GM19035 (cell line): ENCODE results near the gene SKIL.

Source experiments
- ATAC-seq: cut with Tn5 transposase; IDR thresholded peaks from one replicate; pipeline ENCODE4 v1.9.1; 2021; ENCODE audit not compliant: unreplicated experiment

Gene SKIL

GRCh38 chr3:170391108-170391507 lies 33.6 kb downstream of the SKIL start:
- ATAC-seq = no peak

- no peak for ATAC-seq
Observed at GRCh38 chr3:170397685-170398084, 40.2 kb downstream of the SKIL start.

DNA sequence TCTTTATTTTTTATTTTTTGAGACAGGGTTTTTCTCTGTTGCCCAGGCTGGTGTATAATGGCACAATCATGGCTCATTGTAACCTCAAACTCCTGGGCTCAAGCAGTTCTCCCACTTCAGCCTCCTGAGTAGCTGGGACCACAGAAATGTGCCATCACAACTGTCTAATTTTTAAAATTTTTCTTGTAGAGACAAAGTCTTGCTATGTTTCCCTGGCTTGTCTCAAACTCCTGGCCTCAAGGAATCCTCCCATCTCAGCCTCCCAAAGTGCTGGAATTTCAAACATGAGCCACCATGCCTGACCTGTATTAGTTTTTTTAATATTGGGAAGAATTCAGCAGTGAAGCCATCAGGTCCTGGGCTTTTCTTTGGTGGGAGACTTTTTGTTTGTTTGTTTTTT lies 47.6 kb downstream of the SKIL start:
- no peak for ATAC-seq

- no peak for ATAC-seq
Observed at GRCh38 chr3:170410428-170411029, 53.0 kb downstream of the SKIL start.

- ATAC-seq = no peak
Observed at GRCh38 chr3:170413291-170413690, 55.8 kb downstream of the SKIL start.

DNA sequence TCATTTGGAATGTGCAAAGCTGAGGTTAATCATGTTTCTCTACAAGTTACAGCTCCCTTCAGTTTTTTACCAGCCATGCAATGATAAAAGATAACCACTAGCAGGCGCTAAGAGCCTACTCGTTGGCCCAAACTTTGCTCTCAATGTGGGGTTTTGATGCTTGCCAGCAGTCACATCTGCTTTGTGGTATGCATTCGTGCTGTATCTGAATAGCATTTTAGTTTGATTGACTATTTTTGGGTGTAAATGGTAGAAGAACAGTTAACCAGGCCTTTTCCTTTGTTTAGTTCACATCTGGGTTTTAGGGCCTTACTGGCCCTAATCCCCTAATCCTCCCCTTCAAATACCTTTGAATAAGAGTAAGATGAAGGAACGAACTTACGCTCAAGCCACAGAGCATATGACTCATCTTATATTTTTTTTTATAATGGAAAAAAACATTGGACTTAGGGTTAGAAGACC lies 56.7 kb downstream of the SKIL start:
- ATAC-seq = peak; percentile 76

- no peak for ATAC-seq
Observed at GRCh38 chr3:170417090-170417489, 59.6 kb downstream of the SKIL start.

DNA sequence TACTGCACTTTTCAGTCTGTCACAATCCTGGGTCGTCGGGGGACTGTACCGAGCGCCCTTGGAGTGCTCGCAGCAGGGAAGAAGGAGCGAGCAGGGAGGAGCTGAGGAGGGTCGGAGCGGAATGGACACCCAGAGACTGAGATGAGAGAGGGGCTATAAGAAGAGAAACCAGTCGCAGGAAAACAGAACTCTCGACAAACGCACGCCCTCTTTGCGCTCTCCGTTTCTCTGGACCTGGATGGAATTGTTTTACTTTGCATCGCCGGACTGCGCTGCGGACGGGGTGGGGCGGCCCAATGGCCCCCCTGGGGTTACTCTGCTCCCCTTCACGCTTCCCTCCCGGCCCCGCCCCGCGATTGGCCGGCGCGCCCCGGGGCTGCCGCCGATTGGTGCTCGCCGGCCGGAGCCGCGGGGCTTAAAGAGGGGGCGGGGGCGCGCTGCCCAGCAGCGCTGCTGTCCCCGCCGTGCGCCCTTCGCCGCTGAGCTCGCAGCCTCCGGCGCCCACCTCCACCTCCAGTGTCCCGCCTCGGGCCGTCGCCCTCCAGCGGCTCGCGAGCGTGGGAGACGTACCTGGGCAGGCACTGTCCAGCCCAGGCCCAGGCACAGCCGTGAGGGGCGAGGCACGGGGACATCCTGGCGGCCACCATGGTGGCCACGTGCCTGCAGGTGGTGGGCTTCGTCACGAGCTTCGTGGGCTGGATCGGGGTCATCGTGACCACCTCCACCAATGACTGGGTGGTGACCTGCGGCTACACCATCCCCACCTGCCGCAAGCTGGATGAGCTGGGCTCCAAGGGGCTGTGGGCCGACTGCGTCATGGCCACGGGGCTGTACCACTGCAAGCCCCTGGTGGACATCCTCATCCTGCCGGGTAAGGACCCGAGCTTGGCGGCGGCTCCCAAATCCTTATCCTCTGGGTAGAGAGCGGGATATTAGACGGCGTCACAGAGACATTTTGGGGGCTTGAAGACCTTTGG lies 61.2 kb downstream of the SKIL start, which contains the start of gene CLDN11:
Gene CLDN11, plus strand, starts transcription at position 447 of the 977 bp plus-strand sequence. Its CDS starts 199 bp downstream, at position 646.
- no peak for ATAC-seq

DNA sequence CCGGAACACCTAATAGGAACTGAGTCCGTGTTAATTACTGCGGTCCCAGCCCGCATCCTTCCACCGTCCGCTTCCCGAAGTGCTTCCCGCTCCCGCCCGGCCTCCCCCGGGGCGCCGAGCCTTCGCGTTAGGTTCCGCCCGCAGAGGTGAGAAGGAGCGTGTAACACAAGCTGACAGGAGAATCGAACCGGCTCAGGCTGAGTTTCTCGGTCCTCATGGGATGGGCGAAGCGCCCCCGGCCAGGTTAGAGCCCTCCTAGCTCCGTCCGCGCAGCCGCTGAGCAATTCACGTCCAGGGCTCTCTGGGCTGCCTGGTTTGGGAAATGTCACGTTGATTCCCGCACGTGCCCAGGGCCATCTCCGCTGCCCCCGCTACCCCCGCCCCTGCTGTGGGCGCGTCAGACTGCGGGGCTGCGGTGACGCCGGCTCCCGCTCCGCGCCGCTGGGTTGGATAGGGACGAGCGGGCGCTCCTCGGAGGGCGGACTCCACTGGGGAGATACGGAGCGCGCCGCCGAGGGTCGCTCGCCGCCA lies 62.1 kb downstream of the SKIL start:
- no peak for ATAC-seq

- ATAC-seq = no peak
Observed at GRCh38 chr3:170420307-170420821, 62.8 kb downstream of the SKIL start.

DNA sequence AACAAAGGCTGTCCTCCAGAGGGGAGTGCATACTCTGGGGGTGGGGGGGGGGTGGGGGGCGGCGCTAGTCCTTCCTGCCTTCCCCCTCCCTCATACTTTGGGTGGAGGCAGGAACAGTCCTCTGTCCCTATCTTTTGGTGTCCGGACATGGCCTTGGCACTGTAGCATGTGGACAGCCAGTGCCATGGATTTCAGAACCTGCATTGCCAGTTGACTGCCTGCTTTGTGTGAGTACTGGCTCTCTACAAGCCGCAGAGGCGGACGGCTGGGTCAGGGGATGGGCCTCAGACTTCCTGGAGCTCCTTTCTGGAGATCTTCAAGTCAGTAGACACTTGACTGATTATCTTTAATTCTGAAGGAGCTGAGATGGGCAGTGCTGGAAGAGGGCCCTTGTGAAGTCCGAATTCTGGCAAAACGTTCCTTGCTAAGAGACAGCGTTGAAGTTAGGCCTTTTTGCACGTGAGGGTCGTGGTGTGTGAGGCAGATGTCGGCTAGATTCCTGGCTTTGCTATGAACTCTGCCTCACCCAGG lies 63.7 kb downstream of the SKIL start:
- no peak for ATAC-seq

DNA sequence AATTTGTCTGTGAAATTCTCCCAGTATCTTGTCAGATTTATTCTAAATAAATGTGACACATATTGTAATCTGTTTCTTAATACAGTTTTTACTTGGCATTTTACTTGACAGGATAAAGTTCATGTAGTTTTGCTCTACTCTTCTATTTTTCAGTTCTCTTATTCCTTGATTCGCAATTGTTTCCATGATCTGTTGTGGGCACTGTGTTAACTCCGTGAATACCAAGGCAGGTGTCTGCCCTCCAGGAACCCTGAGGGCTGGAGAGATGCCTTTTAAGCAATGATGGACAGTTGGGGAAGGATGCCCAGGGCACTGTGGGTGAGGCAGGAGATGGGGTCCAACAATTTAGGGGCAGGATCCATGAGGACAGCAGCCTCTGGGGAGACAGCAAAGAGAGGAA lies 64.2 kb downstream of the SKIL start:
- no peak for ATAC-seq

DNA sequence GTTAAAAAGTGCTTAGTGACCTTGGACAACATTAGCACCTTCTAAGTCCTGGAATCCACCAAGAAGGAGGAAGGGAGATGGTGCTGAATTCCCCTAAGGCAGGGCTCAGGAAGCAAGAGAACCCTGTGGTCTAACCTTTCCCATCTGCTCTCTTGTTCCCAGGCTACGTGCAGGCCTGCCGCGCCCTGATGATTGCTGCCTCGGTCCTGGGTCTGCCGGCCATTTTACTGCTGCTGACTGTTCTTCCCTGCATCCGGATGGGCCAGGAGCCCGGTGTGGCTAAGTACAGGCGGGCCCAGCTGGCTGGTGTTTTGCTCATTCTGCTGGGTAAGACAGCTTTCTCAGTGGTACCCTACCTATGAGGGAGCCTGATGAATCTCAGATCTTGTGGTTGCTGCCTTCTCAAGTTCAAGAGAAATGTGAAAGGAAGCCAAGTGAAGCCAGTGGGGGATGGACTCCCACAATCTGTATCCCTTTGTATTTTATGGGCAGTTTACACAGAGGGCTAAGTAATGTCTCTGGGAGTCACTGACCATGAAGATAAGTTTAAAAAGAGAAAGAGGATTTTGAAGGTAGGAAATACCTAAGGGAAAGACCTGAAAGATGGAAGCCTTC lies 65.6 kb downstream of the SKIL start:
- no peak for ATAC-seq

GRCh38 chr3:170424879-170425278 lies 67.4 kb downstream of the SKIL start:
- ATAC-seq = no peak

DNA sequence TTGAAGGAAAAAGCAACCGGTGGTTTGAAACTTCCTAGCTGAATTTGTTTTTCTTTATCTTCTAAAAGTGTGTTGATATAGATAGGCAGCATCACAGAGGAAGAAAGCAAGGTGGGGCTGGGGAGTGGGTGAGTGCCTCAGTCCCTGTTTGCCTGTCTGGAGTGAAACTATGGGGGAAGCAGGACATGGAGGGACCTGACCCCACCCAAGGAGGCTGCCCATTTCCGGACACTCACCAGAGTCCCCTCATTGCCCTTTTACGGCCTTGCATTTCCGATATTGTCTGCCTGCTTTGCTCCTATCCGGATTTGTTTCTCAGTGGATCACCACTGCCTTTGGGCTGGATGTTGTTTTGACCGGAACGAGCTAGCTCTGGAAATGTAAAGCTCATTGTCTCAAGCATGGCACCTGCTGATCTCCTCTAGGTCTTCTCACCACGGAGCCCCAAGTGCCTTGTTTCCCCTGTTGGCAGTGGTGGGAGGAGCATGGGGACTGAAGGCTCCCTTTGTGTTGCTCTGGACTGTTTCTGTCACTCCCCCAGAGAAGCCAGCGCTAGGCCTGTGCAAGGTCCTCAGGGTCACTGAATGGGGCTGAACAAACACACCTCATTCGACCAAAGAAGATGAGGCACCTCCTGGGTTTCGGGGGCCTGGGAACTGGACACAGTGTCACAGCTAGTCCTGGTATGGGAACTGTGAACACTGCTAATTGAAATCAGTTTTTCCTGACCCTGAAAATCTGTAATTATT lies 68.2 kb downstream of the SKIL start:
- no peak for ATAC-seq

- ATAC-seq = no peak
Observed at GRCh38 chr3:170426240-170426797, 68.8 kb downstream of the SKIL start.

GRCh38 chr3:170428095-170428494 lies 70.6 kb downstream of the SKIL start:
- ATAC-seq = no peak

DNA sequence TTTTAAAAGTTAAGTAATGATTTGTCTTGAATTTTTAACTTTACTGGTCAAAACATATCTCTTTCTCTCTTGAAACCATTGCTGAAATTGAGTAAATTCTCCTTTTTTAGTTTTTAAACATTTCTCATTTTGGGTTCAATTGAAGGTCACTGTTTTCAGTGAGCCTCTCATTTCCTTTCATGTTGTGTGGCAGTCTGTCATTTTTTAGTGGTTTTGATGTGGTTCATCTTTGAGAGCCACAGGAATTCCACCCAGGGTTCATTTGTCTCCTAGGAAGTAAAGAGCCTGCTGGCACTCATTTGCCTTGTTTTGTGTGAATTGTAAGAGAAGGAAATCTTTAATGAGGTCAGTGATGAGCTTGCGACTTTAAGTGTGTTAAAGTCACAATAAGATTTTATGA lies 71.5 kb downstream of the SKIL start:
- peak; percentile 56 for ATAC-seq

GRCh38 chr3:170431054-170431453 lies 73.5 kb downstream of the SKIL start:
- no peak for ATAC-seq

- no peak for ATAC-seq
Observed at GRCh38 chr3:170432416-170432815, 74.9 kb downstream of the SKIL start.
